GM19468 (cell line): ENCODE data around the gene B3GAT1.
"Not testable (repeated sequence)": the region's sequence is repeated elsewhere in the genome, so short reads cannot be mapped to it uniquely, and the experiment has no call there.

ENCODE experiments used
- ATAC-seq: cut with Tn5 transposase; IDR thresholded peaks from one replicate; pipeline ENCODE4 v1.9.1; 2021; ENCODE audit warnings: mild to moderate bottlenecking, moderate library complexity, moderate number of reproducible peaks; ENCODE audit not compliant: unreplicated experiment; ENCODE audit errors: extremely low read depth

B3GAT1 gene

GRCh38 chr11:134412203-134413042 lies at the start of gene B3GAT1:
B3GAT1 (minus strand) TSS chr11:134412242; CDS start chr11:134387659, 24,583 bp downstream.
- no peak for ATAC-seq

- no peak for ATAC-seq
Measured at GRCh38 chr11:134461621-134462020, 49.6 kb upstream of the B3GAT1 start.

GRCh38 chr11:134460881-134461280 lies 48.8 kb upstream of the B3GAT1 start:
- ATAC-seq = no peak

- no peak for ATAC-seq
Measured at GRCh38 chr11:134460062-134460561, 48.1 kb upstream of the B3GAT1 start.

- ATAC-seq = no peak
Measured at GRCh38 chr11:134459246-134460061, 47.4 kb upstream of the B3GAT1 start.

GRCh38 chr11:134457411-134458007 lies 45.5 kb upstream of the B3GAT1 start:
- not testable (repeated sequence) for ATAC-seq

GRCh38 chr11:134455516-134455915 lies 43.5 kb upstream of the B3GAT1 start:
- no peak for ATAC-seq

- no peak for ATAC-seq
Measured at GRCh38 chr11:134454146-134454690, 42.2 kb upstream of the B3GAT1 start.

- no peak for ATAC-seq
Measured at GRCh38 chr11:134453441-134453840, 41.4 kb upstream of the B3GAT1 start.

- ATAC-seq = no peak
Measured at GRCh38 chr11:134452838-134453155, 40.8 kb upstream of the B3GAT1 start.

GRCh38 chr11:134452026-134452837 lies 40.2 kb upstream of the B3GAT1 start:
- no peak for ATAC-seq

- ATAC-seq = no peak
Measured at GRCh38 chr11:134450186-134450585, 38.1 kb upstream of the B3GAT1 start.

GRCh38 chr11:134449713-134450112 lies 37.7 kb upstream of the B3GAT1 start:
- ATAC-seq = no peak

GRCh38 chr11:134449051-134449450 lies 37.0 kb upstream of the B3GAT1 start:
- ATAC-seq = no peak

GRCh38 chr11:134447696-134448095 lies 35.7 kb upstream of the B3GAT1 start:
- ATAC-seq = no peak

- ATAC-seq = no peak
Measured at GRCh38 chr11:134445601-134446325, 33.7 kb upstream of the B3GAT1 start.

- ATAC-seq = not testable (repeated sequence)
Measured at GRCh38 chr11:134444160-134445108, 32.4 kb upstream of the B3GAT1 start.

GRCh38 chr11:134443246-134443645 lies 31.2 kb upstream of the B3GAT1 start:
- ATAC-seq = no peak
